ENCODE data around the gene MT1X.
"Not testable (repeated sequence)": the region's sequence is repeated elsewhere in the genome, so short reads cannot be mapped to it uniquely, and the experiment has no call there.

The MT1X gene

DNA sequence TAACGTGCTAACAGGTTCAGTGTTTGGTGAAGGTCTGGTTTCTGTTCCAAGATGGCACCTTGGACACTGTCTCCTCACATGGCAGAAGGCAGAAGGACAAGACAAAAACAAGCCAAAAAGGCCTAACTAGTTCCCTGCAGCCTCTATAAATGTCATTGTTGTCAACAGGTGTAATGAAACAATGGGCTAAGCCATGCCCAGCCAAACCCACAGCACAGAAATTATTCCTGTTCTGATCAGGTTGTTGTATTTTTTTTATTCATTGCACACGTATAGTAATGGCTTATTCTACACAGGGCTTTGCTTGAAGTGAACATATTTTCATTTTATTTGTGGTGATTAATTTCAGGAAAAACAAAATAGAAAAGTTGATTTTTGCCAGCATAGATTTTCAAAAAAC lies 31.5 kb downstream of the MT1X start:
- no peak for DNase-seq

- DNase-seq = no peak
Measured at GRCh38 chr16:56715126-56715525, 32.9 kb downstream of the MT1X start.

- DNase-seq = no peak
Measured at GRCh38 chr16:56716761-56717160, 34.5 kb downstream of the MT1X start.

- DNase-seq = not testable (repeated sequence)
Measured at GRCh38 chr16:56717532-56717931, 35.3 kb downstream of the MT1X start.

GRCh38 chr16:56722200-56722842 lies 40.1 kb downstream of the MT1X start:
- DNase-seq = no peak

- DNase-seq = no peak
Measured at GRCh38 chr16:56724191-56724590, 41.9 kb downstream of the MT1X start.

- DNase-seq = no peak
Measured at GRCh38 chr16:56726283-56726682, 44.0 kb downstream of the MT1X start.

- no peak for DNase-seq
Measured at GRCh38 chr16:56726926-56727325, 44.7 kb downstream of the MT1X start.

DNA sequence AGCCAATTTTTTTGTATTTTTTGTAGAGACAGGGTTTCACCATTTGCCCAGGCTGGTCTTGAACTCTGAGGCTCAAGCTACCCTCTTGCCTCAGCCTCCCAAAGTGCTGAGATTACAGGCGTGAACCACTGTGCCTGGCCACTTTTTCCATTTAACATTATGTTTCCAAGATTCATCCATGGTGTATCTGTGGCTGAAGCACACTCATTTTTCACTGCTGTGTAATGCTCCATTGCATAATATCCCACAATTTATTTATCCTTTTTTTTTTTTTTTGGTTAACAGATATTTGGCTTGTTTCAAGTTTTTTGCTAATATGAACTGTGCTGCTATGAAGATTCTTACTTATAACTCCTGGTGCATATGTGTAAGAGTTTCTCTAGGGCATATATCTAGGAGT lies 45.8 kb downstream of the MT1X start:
- no peak for DNase-seq

- no peak for DNase-seq
Measured at GRCh38 chr16:56728980-56729734, 46.9 kb downstream of the MT1X start.

DNA sequence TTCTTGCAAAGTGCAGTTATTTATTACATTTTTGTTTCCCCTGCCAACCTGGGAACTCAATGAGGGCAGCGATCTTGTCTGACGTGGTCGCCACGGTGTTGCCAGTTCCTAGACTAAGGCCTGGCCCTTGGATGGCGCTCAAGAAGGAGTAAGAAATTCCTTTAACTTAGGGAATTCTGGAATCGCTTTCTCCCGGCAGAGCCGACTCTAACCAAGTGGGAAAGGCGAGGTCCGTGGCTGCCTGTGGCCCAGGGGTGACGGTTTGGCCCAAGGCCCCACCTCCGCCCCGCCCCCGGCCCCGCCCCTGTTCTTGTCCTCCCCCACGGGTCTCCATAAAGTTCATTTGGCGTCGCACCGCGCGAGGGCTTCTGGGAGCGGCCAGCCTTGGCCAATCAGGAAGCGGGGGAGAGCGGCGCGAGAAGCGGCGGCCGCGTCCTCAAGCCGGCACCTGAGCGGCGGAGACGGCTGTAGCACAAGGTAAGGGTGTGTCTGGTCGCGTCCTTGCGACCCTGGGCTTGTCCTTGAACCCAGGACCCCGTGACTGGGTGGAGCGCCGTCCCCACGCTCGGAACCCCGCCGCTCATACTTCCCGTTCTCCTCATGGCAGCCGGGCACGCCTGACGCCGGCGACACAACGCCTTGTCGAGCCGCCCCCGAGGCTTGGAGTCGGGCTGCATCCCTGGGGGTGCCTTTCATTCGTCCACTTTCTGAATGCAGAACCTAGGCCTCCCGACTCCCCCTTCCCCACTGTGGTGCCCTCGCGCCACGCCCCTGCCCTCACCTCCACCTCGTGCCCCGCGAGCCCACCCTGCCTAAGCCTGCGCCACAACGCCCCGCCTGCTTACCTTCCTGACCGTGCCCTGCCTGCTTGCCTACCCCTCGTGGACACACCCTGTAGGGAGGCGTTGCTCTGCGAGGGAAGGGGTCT lies 47.7 kb downstream of the MT1X start, which contains the start of gene NUP93:
Gene NUP93, plus strand, starts transcription at position 395 of the 928 bp plus-strand sequence. CDS start 18,119 bp downstream, outside the sequence.
- peak; percentile 82 for DNase-seq

GRCh38 chr16:56732366-56732765 lies 50.1 kb downstream of the MT1X start:
- no peak for DNase-seq

- DNase-seq = no peak
Measured at GRCh38 chr16:56732832-56733231, 50.6 kb downstream of the MT1X start.

All from DMS153 (cell line).